NCI-H345 (cell line): ENCODE data around the gene IL1RN.

ENCODE experiments used
- DNase-seq: peaks from one replicate; lab custom pipeline; 2025; lab: John Stamatoyannopoulos, UW

The IL1RN gene

DNA sequence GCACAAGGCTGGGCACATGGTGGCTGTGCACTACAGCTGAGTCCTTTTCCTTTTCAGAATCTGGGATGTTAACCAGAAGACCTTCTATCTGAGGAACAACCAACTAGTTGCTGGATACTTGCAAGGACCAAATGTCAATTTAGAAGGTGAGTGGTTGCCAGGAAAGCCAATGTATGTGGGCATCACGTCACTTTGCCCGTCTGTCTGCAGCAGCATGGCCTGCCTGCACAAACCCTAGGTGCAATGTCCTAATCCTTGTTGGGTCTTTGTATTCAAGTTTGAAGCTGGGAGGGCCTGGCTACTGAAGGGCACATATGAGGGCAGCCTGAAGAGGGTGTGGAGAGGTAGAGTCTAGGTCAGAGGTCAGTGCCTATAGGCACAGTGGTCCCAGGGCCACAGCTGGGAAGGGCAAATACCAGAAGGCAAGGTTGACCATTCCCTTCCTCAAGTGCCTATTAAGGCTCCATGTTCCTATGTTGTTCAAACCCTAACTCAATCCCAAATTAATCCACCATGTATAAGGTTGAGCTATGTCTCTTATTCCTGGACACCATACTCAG is 2.2 kb downstream of the IL1RN start:
- DNase-seq = no peak

- no peak for DNase-seq
These were observed 4.2 kb downstream of the IL1RN start for GRCh38 chr2:113131352-113132185.

DNA sequence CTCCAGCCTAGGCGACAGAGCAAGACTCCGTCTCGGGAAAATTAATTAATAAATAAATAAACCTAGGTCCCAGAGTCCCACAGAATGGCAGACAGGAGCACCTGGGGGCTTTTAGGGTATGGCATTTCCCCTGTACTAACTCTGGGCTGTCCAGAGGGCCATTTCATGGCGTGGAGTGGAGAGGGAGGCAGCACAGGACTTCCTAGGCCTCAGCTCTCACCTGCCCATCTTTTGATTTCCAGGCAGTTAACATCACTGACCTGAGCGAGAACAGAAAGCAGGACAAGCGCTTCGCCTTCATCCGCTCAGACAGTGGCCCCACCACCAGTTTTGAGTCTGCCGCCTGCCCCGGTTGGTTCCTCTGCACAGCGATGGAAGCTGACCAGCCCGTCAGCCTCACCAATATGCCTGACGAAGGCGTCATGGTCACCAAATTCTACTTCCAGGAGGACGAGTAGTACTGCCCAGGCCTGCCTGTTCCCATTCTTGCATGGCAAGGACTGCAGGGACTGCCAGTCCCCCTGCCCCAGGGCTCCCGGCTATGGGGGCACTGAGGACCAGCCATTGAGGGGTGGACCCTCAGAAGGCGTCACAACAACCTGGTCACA is 5.1 kb downstream of the IL1RN start:
- DNase-seq = no peak

DNA sequence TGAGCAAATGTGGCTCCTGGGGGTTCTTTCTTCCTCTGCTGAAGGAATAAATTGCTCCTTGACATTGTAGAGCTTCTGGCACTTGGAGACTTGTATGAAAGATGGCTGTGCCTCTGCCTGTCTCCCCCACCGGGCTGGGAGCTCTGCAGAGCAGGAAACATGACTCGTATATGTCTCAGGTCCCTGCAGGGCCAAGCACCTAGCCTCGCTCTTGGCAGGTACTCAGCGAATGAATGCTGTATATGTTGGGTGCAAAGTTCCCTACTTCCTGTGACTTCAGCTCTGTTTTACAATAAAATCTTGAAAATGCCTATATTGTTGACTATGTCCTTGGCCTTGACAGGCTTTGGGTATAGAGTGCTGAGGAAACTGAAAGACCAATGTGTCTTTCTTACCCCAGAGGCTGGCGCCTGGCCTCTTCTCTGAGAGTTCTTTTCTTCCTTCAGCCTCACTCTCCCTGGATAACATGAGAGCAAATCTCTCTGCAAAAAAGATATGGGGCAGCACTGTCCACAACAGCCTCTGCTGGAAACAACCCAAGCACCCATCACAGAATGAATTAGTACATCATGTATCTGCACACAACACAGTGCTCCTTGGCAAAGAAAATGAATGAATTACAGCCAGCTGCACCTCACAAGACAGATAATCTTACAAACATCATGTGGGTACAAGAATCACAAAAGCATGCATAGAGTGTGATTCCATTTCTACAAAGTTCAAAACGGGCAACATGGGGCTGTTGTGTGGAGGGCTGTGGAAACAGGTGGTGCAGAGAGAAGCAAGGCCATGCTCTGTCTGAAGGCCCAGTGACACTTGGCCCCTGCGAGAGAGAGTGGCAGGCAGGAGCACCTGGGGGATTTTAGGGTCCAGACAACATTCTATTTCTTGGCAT is 6.6 kb downstream of the IL1RN start:
- no peak for DNase-seq

GRCh38 chr2:113134717-113135116 is 7.3 kb downstream of the IL1RN start:
- DNase-seq = no peak

GRCh38 chr2:113135317-113135716 is 7.9 kb downstream of the IL1RN start:
- DNase-seq = no peak

DNA sequence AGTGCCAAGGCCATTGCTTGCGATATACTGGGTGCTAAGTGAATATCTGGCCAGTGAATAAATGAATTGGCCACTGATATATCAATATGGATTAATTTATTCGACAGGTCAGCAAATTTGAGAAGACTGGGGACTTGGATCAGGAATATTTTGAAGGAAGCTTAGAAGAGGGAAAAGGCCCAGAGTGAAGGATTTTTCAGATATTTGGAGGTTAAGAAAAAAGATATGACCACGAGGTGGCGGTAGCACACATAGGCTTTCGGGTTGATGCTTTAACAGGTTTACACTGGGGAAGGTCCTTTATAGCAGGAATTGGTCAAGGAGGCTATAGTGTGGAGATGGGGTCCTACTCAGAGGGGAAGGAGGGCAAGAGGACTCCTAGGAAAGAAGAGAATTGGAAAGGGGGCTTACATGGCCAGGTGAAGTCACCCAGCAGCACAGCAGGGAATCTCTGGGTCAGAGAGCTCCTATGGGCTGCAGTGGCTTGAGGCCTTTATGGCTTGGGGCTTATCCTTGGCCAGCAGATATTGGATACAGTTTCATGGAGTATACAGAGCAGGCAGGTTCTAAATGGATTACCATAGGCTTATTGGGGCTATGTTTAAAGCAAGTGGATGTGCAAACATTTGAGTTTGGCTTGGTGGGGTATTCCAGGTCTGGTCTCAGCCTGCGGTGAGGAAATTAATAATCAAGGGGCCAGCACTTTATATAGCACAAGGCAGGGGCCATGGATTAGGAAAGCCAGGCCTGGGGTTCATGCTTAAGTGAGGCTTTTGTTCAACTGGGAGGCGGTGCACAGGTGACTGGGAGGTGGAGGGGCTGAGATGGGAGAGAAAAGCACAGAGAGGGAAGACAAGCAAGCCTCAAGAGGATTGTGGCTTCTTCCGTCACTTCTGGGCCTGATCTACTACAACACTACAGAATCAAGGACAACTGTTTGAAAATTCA is 9.7 kb downstream of the IL1RN start:
- peak; percentile 26 for DNase-seq

GRCh38 chr2:113137827-113138226 is 10.4 kb downstream of the IL1RN start:
- DNase-seq = no peak

GRCh38 chr2:113138428-113139322 is 11.3 kb downstream of the IL1RN start:
- peak; percentile 62 for DNase-seq

GRCh38 chr2:113141451-113141850 is 14.1 kb downstream of the IL1RN start:
- no peak for DNase-seq

GRCh38 chr2:113142290-113142689 is 14.9 kb downstream of the IL1RN start:
- no peak for DNase-seq

DNA sequence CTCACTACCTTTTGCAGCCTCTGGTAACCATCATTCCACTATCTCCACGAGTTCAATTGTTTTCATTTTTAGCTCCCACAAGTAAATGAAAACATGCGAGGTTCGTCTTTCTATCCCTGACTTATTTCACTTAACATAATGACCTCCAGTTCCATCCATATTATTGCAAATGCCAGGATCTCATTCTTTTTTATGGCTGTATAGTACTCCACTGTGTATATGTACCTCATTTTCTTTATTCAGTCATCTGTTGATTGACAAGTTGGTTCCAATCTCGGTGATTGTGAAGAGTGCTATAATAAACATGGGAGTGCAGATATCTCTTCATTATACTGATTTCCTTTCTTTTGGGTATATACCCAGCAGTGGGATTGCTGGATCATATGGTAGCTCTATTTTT is 16.9 kb downstream of the IL1RN start:
- DNase-seq = no peak

DNA sequence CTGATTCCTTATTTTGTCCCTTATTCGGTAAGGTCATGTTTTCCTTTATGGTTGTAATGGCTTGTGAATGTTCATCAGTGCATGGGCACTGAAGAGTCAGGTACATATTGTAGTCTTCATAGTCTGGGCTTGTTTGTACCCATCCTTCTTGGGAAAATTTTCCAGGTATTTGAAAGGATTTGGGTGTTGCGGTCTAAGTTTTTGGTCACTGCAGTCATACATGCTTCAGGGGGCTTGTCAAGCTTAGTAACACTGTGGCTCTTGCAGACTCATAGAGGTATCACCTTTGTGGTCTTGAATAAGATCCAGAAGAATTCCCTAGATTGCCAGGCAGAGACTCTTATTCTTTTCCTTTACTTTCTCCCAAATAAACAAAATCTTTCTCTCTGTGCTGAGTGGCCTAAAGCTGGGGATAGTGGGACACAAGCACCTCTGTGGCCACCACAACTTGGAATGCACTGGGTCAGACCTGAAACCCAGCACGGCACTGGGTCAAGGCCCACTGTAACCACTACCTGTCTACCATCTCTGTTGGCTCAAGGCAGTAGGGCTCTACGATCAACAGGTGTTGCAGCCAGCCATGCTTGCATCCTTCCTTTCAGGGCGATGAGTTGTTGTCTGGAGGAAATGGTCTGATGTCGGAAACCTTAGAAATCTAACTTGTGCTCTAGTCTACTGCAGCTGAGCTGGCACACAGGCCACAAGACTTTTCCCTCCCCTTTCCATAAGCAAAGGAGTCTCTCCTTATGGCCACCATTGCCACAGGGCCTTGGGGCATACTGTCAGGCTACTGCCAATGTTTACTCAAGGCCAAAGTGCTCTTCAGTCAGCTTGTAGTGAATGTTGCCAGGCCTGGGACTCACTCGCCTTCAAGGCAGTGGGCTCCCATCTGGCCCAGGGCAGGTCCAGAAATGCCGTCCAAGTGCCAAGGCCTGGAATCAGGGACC is 21.5 kb downstream of the IL1RN start:
- no peak for DNase-seq

DNA sequence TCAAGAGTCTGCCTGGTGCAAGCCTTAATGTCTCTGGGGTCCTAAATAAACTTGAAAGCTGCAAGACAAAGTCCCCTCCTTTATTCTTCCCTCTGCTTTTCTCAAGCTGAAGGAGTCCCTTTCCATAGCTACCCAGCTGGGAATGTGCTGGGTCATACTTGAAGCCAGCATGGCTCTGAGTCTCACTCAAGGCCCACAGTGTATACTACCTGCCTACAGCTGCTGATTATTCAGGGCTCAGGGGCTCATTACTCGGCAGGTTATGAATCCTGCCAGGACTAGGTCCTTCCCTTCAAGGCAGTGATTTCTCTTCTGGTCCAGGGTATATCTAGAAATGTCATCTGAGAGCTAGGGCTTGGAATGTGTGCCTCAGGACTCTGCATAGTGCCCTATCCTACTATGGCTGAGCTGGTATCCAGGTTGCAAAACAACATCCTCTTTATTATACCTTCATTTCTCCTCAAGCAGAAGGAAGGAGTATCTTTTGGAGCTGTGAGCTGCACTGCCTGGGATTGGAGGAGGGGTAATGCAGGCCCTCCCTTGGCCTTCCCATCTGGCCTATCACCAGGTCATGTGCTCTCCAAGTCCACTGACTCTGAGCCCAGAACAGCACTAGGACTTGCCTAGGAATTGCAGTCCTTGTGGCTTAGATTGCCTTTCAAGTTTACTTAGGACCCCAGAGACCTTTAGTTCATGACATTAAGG is 22.3 kb downstream of the IL1RN start:
- DNase-seq = no peak

DNA sequence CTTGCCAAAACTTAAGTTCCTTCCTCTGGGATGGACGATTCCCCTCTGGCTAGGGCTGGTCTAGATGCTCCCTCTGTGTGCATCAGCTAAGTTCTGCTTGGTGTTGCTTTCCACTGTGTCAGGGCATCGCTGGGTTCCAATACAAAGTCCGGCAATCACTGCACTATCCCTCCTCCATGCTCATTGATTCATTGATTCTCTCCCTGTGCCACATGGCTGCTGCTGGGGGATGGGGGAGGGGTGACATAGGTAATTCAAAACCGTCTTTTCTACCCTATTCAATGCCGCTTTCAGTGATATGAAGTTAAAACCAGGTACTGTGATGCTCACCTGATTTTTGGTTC is 22.8 kb downstream of the IL1RN start:
- no peak for DNase-seq

DNA sequence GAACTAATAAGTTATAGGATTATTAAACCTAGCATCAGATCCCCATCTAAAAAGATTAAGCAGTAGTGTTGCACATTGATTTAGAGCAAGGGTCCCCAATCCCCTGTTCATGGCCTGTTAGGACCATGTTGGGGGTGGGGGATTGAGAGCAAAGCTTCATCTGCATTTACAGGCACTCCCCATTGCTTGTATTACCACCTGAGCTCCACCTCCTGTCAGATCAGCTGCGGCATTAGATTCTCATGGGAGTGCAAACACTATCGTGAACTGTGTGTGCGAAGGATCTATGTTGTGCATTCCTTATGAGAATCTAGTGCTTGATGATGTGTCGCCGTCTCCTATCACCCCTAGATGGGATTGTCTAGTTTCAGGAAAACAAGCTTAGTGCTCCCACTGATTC is 27.9 kb downstream of the IL1RN start:
- DNase-seq = no peak

DNA sequence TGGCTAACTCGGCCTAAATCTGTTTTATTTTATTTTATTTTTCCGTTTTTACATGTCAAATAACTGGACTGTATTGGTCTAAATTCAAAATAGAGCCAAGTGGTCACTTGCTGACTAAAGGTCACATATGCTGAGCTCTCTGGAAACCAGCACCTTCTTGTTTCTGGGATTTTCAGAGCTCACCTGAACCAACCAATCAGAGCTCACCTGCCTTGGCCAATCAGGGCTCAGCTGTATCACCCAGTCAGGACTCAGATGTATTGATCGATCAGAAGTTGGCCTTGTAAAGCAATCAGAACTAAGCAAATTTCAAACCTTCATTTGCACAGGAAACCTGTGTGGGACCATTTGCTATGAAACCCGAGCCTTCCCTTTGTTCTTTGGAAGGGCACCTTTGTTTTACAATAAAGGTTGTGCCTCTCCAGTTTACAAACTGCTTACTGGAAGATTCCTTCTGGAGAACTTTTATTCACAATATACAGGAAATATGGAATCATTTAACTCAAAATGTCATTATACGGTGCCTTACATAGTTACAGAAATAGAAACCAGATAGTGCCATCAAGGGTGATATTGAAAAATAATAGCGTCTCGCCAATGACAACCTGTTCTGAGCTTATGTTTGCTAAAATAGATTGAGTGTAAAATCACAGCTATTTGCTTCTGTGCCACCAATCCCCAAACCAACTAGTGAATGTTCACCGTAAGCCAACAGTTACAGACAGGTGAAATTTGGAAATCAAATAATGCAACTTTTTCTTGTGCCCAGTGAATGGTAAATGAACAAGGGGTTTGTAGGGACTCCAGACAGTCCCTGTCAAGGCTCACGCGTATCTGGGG is 29.1 kb downstream of the IL1RN start:
- peak; percentile 66 for DNase-seq
